PFSK-1 (cell line): ENCODE results near the gene PARN.

ENCODE experiments used
- FOXP2 ChIP-seq: optimal IDR thresholded peaks from 2 replicates; pipeline ENCODE3; 2011; ENCODE audit warnings: borderline replicate concordance, control low read depth, inconsistent platforms; ENCODE audit not compliant: insufficient read depth; ENCODE audit errors: extremely low read length, extremely low read depth
- POLR2AphosphoS5 ChIP-seq: IDR thresholded peaks from 2 replicates; pipeline ENCODE4 v1.6.1; 2012; ENCODE audit warnings: low read depth, mild to moderate bottlenecking, control low read depth, low read length, moderate library complexity
- REST ChIP-seq, 2 experiments: IDR thresholded peaks; 2 replicates each; pipeline versions ENCODE4 v1.6.1 to v1.8.0; 2011 to 2012; ENCODE audit warnings: low read depth in 2 of 2, low read length in 2 of 2, control low read depth in 1 of 2, inconsistent platforms in 1 of 2, mild to moderate bottlenecking in 1 of 2, moderate library complexity in 1 of 2; ENCODE audit not compliant: insufficient read depth in 1 of 2
- SIN3A ChIP-seq: IDR thresholded peaks from 2 replicates; pipeline ENCODE4 v1.6.1; 2012; ENCODE audit warnings: mild to moderate bottlenecking, low read length, moderate library complexity, borderline replicate concordance; ENCODE audit not compliant: insufficient read depth
- TAF1 ChIP-seq: IDR thresholded peaks from 2 replicates; pipeline ENCODE4 v1.6.1; 2012; ENCODE audit warnings: low read length, control low read depth, borderline replicate concordance; ENCODE audit not compliant: insufficient read depth

The PARN gene

GRCh38 chr16:14500791-14501190, 129.3 kb downstream of the PARN start:
- no peak for TF ChIP-seq SIN3A
- TF ChIP-seq FOXP2 = no peak

GRCh38 chr16:14499110-14499509, 130.9 kb downstream of the PARN start:
- TF ChIP-seq TAF1 (no peak), REST (IDR thresholded peaks at IDR 0.05; ENCODE audit: insufficient read depth in 1 of 2, low read depth in 2 of 2, low read length in 2 of 2) (no peak), SIN3A (no peak), FOXP2 (no peak), POLR2AphosphoS5 (no peak)

GRCh38 chr16:14497245-14498082, 132.6 kb downstream of the PARN start:
- TF ChIP-seq TAF1 (no peak), FOXP2 (no peak), REST (IDR thresholded peaks at IDR 0.05; ENCODE audit: insufficient read depth in 1 of 2, low read depth in 2 of 2, low read length in 2 of 2) (no peak), SIN3A (no peak), POLR2AphosphoS5 (no peak)

- TF ChIP-seq FOXP2 = no peak
- no peak for TF ChIP-seq POLR2AphosphoS5
- no peak for TF ChIP-seq REST (IDR thresholded peaks at IDR 0.05; ENCODE audit: insufficient read depth in 1 of 2, low read depth in 2 of 2, low read length in 2 of 2)
- TF ChIP-seq SIN3A = no peak
- TF ChIP-seq TAF1 = no peak
These were observed 133.3 kb downstream of the PARN start for GRCh38 chr16:14496786-14497185.

- TF ChIP-seq FOXP2 (no peak), POLR2AphosphoS5 (no peak), SIN3A (no peak), REST (IDR thresholded peaks at IDR 0.05; ENCODE audit: insufficient read depth in 1 of 2, low read depth in 2 of 2, low read length in 2 of 2) (no peak), TAF1 (no peak)
These were observed 133.9 kb downstream of the PARN start for GRCh38 chr16:14496047-14496770.
